HepG2 (cell line): ENCODE results near the gene SPAG7. TPM values are rescaled to one million over a fixed set of nuclear protein-coding genes. Genes with fewer than 3 reads are reported as not detected.

Source experiments
- ARNTL ChIP-seq: sonication (generic); formaldehyde crosslinking; IDR thresholded peaks from 2 replicates; pipeline ENCODE4 v1.4.0; 2020; ENCODE audit warnings: mild to moderate bottlenecking, missing genetic modification reagents
- CBX1 ChIP-seq: IDR thresholded peaks from one replicate; pipeline ENCODE4 v1.6.1; 2016; ENCODE audit warnings: antibody characterized with exemption, low read depth
- CERS6 ChIP-seq: sonication (generic); formaldehyde crosslinking; IDR thresholded peaks from 2 replicates; pipeline ENCODE4 v1.5.0; 2020; ENCODE audit warnings: missing genetic modification reagents
- FOXP1 ChIP-seq, 2 experiments: fragments of 450-650 bp in 1 of 2; IDR thresholded peaks; 2 replicates each; pipeline ENCODE4 v1.6.1; 2017 to 2018; ENCODE audit warnings: antibody characterized with exemption in 1 of 2
- ISX ChIP-seq: sonication (generic); formaldehyde crosslinking; conservative IDR thresholded peaks from 2 replicates; pipeline ENCODE4 v1.5.0; 2020; ENCODE audit warnings: missing genetic modification reagents
- KAT7 ChIP-seq: IDR thresholded peaks from 2 replicates; pipeline ENCODE4 v1.6.1; 2018; ENCODE audit warnings: borderline replicate concordance, missing compliant biosample characterization
- MAZ ChIP-seq, 2 experiments: sonication (generic) in 1 of 2; formaldehyde crosslinking in 1 of 2; IDR thresholded peaks; 2 replicates each; pipeline versions ENCODE4 v1.5.0 to v1.6.1; 2012 to 2020; ENCODE audit warnings: low read depth in 2 of 2, mild to moderate bottlenecking in 2 of 2, borderline replicate concordance in 1 of 2, improper control_type of control experiment in 1 of 2, low read length in 1 of 2, missing genetic modification reagents in 1 of 2, moderate library complexity in 1 of 2
- PAWR ChIP-seq: sonication (generic); formaldehyde crosslinking; IDR thresholded peaks from 2 replicates; pipeline ENCODE4 v1.4.0; 2020; ENCODE audit warnings: missing genetic modification reagents, mild to moderate bottlenecking, borderline replicate concordance
- PLRG1 ChIP-seq: fragments of 450-650 bp; conservative IDR thresholded peaks from 2 replicates; pipeline ENCODE4 v1.6.1; 2016
- RFX1 ChIP-seq: fragments of 450-650 bp; IDR thresholded peaks from 2 replicates; pipeline ENCODE4 v1.6.1; 2017
- SIX1 ChIP-seq: sonication (generic); formaldehyde crosslinking; IDR thresholded peaks from 2 replicates; pipeline ENCODE4 v1.4.0; 2020; ENCODE audit warnings: missing genetic modification reagents, borderline replicate concordance
- SP140L ChIP-seq: sonication (generic); formaldehyde crosslinking; IDR thresholded peaks from 2 replicates; pipeline ENCODE4 v1.4.0; 2020; ENCODE audit warnings: missing genetic modification reagents, borderline replicate concordance
- TBX2 ChIP-seq: sonication (generic); formaldehyde crosslinking; IDR thresholded peaks from 2 replicates; pipeline ENCODE4 v1.5.0; 2020; ENCODE audit warnings: missing genetic modification reagents, mild to moderate bottlenecking, borderline replicate concordance
- TGIF2 ChIP-seq: IDR thresholded peaks from 2 replicates; pipeline ENCODE4 v1.6.1; 2016; ENCODE audit warnings: control low read depth, missing compliant biosample characterization
- ZBTB14 ChIP-seq: sonication (generic); formaldehyde crosslinking; IDR thresholded peaks from 2 replicates; pipeline ENCODE4 v1.4.0; 2020; ENCODE audit warnings: missing genetic modification reagents
- ZBTB7B ChIP-seq: sonication (generic); formaldehyde crosslinking; IDR thresholded peaks from 2 replicates; pipeline ENCODE4 v1.4.0; 2020; ENCODE audit warnings: missing genetic modification reagents
- ZNF18 ChIP-seq: sonication (generic); formaldehyde crosslinking; IDR thresholded peaks from 2 replicates; pipeline ENCODE4 v1.8.0; 2022; ENCODE audit warnings: mild to moderate bottlenecking, missing genetic modification reagents; ENCODE audit not compliant: insufficient replicate concordance
- ZNF180 ChIP-seq: sonication (generic); formaldehyde crosslinking; IDR thresholded peaks from 2 replicates; pipeline ENCODE4 v1.4.0; 2020; ENCODE audit warnings: low read depth, missing genetic modification reagents, borderline replicate concordance
- ZNF331 ChIP-seq: sonication (generic); formaldehyde crosslinking; IDR thresholded peaks from 2 replicates; pipeline ENCODE4 v1.4.0; 2020; ENCODE audit warnings: missing genetic modification reagents
- ZNF451 ChIP-seq: sonication (generic); formaldehyde crosslinking; IDR thresholded peaks from 2 replicates; pipeline ENCODE4 v1.5.0; 2020; ENCODE audit warnings: mild to moderate bottlenecking, missing genetic modification reagents
- ZNF460 ChIP-seq: sonication (generic); formaldehyde crosslinking; IDR thresholded peaks from 2 replicates; pipeline ENCODE4 v1.5.1; 2020; ENCODE audit warnings: missing genetic modification reagents, mild to moderate bottlenecking, borderline replicate concordance
- ZNF672 ChIP-seq: sonication (generic); formaldehyde crosslinking; IDR thresholded peaks from 2 replicates; pipeline ENCODE4 v1.8.1; 2022; ENCODE audit warnings: missing genetic modification reagents
- ZNF703 ChIP-seq: sonication (generic); formaldehyde crosslinking; IDR thresholded peaks from 2 replicates; pipeline ENCODE4 v1.5.1; 2020; ENCODE audit warnings: missing genetic modification reagents, mild to moderate bottlenecking, moderate library complexity, borderline replicate concordance
- ZNF710 ChIP-seq: sonication (generic); formaldehyde crosslinking; IDR thresholded peaks from 2 replicates; pipeline ENCODE4 v1.5.0; 2020; ENCODE audit warnings: mild to moderate bottlenecking, missing genetic modification reagents, borderline replicate concordance
- ZNF746 ChIP-seq: sonication (generic); formaldehyde crosslinking; IDR thresholded peaks from 2 replicates; pipeline ENCODE4 v1.8.0; 2022; ENCODE audit warnings: mild to moderate bottlenecking, missing genetic modification reagents
- polyA plus RNA-seq, 8 experiments: library from polyadenylated mRNA; depleted of rRNA in 3 of 8; stranded (reverse) in 7 of 8; unstranded in 1 of 8; fragments of >200 nt; fragmentation: Illumina TruSeq in 4 of 8; extraction: Trizol in 4 of 8; gene quantifications; 2 replicates each; pipeline versions ENCODE4 v1.2.1 to v1.2.3, GENCODE V29; 2011 to 2016; ENCODE audit warnings: low read depth in 4 of 8, missing spikeins in 1 of 8, mixed read lengths in 1 of 8; ENCODE audit not compliant: insufficient read depth in 1 of 8
- total RNA-seq, 5 experiments: library from RNA; depleted of rRNA; stranded (reverse); fragments of >200 nt; fragmentation: Illumina TruSeq; extraction: Trizol; gene quantifications; 2 replicates each; pipeline ENCODE4 v1.2.3, GENCODE V29; 2016; ENCODE audit warnings: low read depth in 1 of 5

The SPAG7 gene
- total and polyA plus RNA-seq, 2 of the 13 experiments (the other 11 are each of a cell fraction or from before 2014, with no cell fraction given) = 51.0 to 59.0 TPM

GRCh38 chr17:4939796-4940554, 27.6 kb downstream of the SPAG7 start, which contains the start of the genes RNF167 and SLC25A11 (continued):
- TF ChIP-seq MAZ (IDR thresholded peaks at IDR 0.05; ENCODE audit: borderline replicate concordance, low read depth, low read length) (no peak), MAZ (CRISPR knock-in tag; IDR thresholded peaks at IDR 0.05; ENCODE audit: low read depth) (peak; percentile 64; the same call in 1 of the 2 replicates), ZNF672 (CRISPR knock-in tag) (no peak), FOXP1 (IDR thresholded peaks at IDR 0.05) (no peak), FOXP1 (CRISPR knock-in tag; IDR thresholded peaks at IDR 0.05) (no peak; the same call in 1 of the 2 replicates), KAT7 (CRISPR knock-in tag) (no peak), ZNF451 (no peak; the same call in 1 of the 2 replicates), ZNF331 (no peak), CERS6 (CRISPR knock-in tag) (no peak), ZNF460 (no peak), CBX1 (no peak), ZNF703 (CRISPR knock-in tag) (no peak), ZNF746 (no peak), ZNF18 (CRISPR knock-in tag) (no peak), TBX2 (CRISPR knock-in tag) (peak; percentile 79), RFX1 (no peak), ISX (CRISPR knock-in tag) (no peak), TGIF2 (no peak), PLRG1 (no peak), ZBTB7B (CRISPR knock-in tag) (no peak; the same call in 1 of the 2 replicates), ZBTB14 (CRISPR knock-in tag) (peak; percentile 100), SP140L (0 out of 2 replicates have a peak, but pooled peaks have one; percentile 47), ZNF710 (CRISPR knock-in tag) (no peak), SIX1 (no peak), PAWR (CRISPR knock-in tag) (no peak), ARNTL (peak; percentile 48; the same call in 1 of the 2 replicates), ZNF180 (no peak)
